Endothelial cell of umbilical vein (primary cell): Measurements from ENCODE around the gene MAP3K12. TPM values are rescaled to one million over a fixed set of nuclear protein-coding genes. Genes with fewer than 3 reads are reported as not detected.

Experiments used
- BruUV-seq: library from RNA; stranded (reverse); fragments of 400-500 nt; replicated peaks from 2 replicates; lab custom pipeline; 2021; lab: Mats Ljungman, UMichigan
- CTCF ChIA-PET: fragments of 300-600, 350-600 bp; sonication (Branson Sonifier 250); formaldehyde crosslinking; loops from one replicate; lab custom pipeline; 2021; ENCODE audit warnings: antibody characterized with exemption, inconsistent platforms; lab: Charles Lee
- POLR2A ChIA-PET: fragments of 300-600, 350-600 bp; sonication (Branson Sonifier 250); formaldehyde crosslinking; loops from one replicate; lab custom pipeline; 2021; ENCODE audit warnings: antibody characterized with exemption, inconsistent platforms; lab: Charles Lee
- DNase-seq: peaks from one replicate; pipeline ENCODE4 v3.0.0-alpha.2; 2011; ENCODE audit warnings: low read depth, low spot score
- FAIRE-seq: peaks from 2 replicates; lab custom pipeline; 2011; peaks lifted over from hg19 to GRCh38; lab: Jason Lieb, UNC
- H2AFZ ChIP-seq: 2 replicates; pipeline ENCODE4 v1.6.0; 2012; ENCODE audit warnings: low read depth, low read length, control low read depth, inconsistent platforms
- H3K27ac ChIP-seq: 2 replicates; pipeline ENCODE4 v1.5.1; 2011; ENCODE audit warnings: low read depth, mild to moderate bottlenecking, control low read depth, low read length, moderate library complexity; ENCODE audit not compliant: insufficient read depth
- H3K27me3 ChIP-seq, 2 experiments: 2 replicates each; pipeline versions ENCODE4 v1.6.0 to v1.6.1; 2011; ENCODE audit warnings: low read length in 2 of 2, mixed read lengths in 1 of 2; ENCODE audit not compliant: control insufficient read depth in 2 of 2, insufficient read depth in 2 of 2
- H3K36me3 ChIP-seq, 2 experiments: 2 replicates in 1 of 2; 3 replicates in 1 of 2; pipeline ENCODE4 v1.5.1; 2011; ENCODE audit warnings: low read length in 2 of 2, mild to moderate bottlenecking in 1 of 2, moderate library complexity in 1 of 2; ENCODE audit not compliant: control insufficient read depth in 2 of 2, insufficient read depth in 2 of 2; ENCODE audit errors: extremely low read depth in 1 of 2
- H3K4me1 ChIP-seq: 3 replicates; pipeline ENCODE4 v1.5.1; 2011; ENCODE audit warnings: mild to moderate bottlenecking, low read length; ENCODE audit not compliant: control insufficient read depth, insufficient read depth; ENCODE audit errors: extremely low read depth
- H3K4me2 ChIP-seq: 2 replicates; pipeline ENCODE4 v1.6.1; 2011; ENCODE audit warnings: low read length, control low read depth, mixed read lengths; ENCODE audit not compliant: insufficient read depth
- H3K4me3 ChIP-seq, 3 experiments: fragments of 200-600 bp in 1 of 3; sonication (generic), shearing (Covaris generic) in 1 of 3; replicated peaks in 1 of 3; 2 replicates each; pipeline ENCODE4 v1.5.1; 2011 to 2016; ENCODE audit warnings: control low read depth in 3 of 3, low read length in 3 of 3, mild to moderate bottlenecking in 2 of 3, inconsistent platforms in 1 of 3, low read depth in 1 of 3, moderate library complexity in 1 of 3; ENCODE audit not compliant: insufficient read depth in 1 of 3
- H3K79me2 ChIP-seq: 2 replicates; pipeline ENCODE4 v1.6.0; 2012; ENCODE audit warnings: low read length, inconsistent platforms; ENCODE audit not compliant: control insufficient read depth, insufficient read depth
- H3K9ac ChIP-seq: replicated peaks from 2 replicates; pipeline ENCODE3; 2011; ENCODE audit warnings: low read length, control low read depth; ENCODE audit not compliant: insufficient read depth; ENCODE audit errors: extremely low read depth
- H3K9me1 ChIP-seq: replicated peaks from 3 replicates; pipeline ENCODE4 v1.6.0; 2011; ENCODE audit warnings: mild to moderate bottlenecking, low read length; ENCODE audit not compliant: control insufficient read depth, insufficient read depth; ENCODE audit errors: extremely low read depth
- H3K9me3 ChIP-seq: replicated peaks from 2 replicates; pipeline ENCODE4 v1.5.1; 2012; ENCODE audit warnings: low read length, inconsistent platforms; ENCODE audit not compliant: control insufficient read depth, insufficient read depth
- H4K20me1 ChIP-seq: replicated peaks from 2 replicates; pipeline ENCODE3; 2011; ENCODE audit warnings: mild to moderate bottlenecking, low read length; ENCODE audit not compliant: control insufficient read depth, insufficient read depth; ENCODE audit errors: extremely low read depth
- CTCF ChIP-seq, 2 donors: IDR thresholded peaks; 1 replicate in 1 of 2; 2 replicates in 1 of 2; pipeline ENCODE4 v1.5.1; 2011; ENCODE audit warnings: low read length in 2 of 2, mild to moderate bottlenecking in 2 of 2, moderate library complexity in 2 of 2, control low read depth in 1 of 2, inconsistent platforms in 1 of 2, low read depth in 1 of 2; ENCODE audit not compliant: insufficient read depth in 1 of 2; ENCODE audit errors: extremely low read depth in 1 of 2
- EZH2 ChIP-seq: IDR thresholded peaks from 2 replicates; pipeline ENCODE4 v1.6.1; 2012; ENCODE audit warnings: borderline replicate concordance, low read depth, mild to moderate bottlenecking, moderate library complexity, low read length, inconsistent platforms; ENCODE audit not compliant: severe bottlenecking
- FOS ChIP-seq: IDR thresholded peaks from 2 replicates; pipeline ENCODE4 v1.6.1; 2011; ENCODE audit warnings: mild to moderate bottlenecking, low read length, moderate library complexity, borderline replicate concordance; ENCODE audit not compliant: insufficient read depth
- GATA2 ChIP-seq: IDR thresholded peaks from 2 replicates; pipeline ENCODE4 v1.7.0; 2011; ENCODE audit warnings: low read depth, mild to moderate bottlenecking, moderate library complexity, mixed read lengths, low read length; ENCODE audit not compliant: insufficient read length, insufficient read depth
- MAX ChIP-seq: IDR thresholded peaks from 2 replicates; pipeline ENCODE4 v1.6.1; 2011; ENCODE audit not compliant: insufficient read depth, insufficient read length
- MYC ChIP-seq: IDR thresholded peaks from one replicate; pipeline ENCODE4 v1.6.1; 2011; ENCODE audit warnings: mild to moderate bottlenecking, low read depth, low read length
- POLR2A ChIP-seq: IDR thresholded peaks from 2 replicates; pipeline ENCODE4 v1.6.1; 2012; ENCODE audit warnings: low read depth, mild to moderate bottlenecking, control low read depth, low read length
- dilution Hi-C: fragments of 300-500 bp; cut with MboI; formaldehyde crosslinking; loops from one replicate; pipeline ENCODE4 v1.15.0; 2019; ENCODE audit warnings: low sequenced_read_pairs; ENCODE audit not compliant: extremely low pct_ligation_motif_present
- intact Hi-C: fragments of 100-400 bp; cut with micrococcal nuclease; formaldehyde crosslinking; loops from one replicate; pipeline ENCODE4 v1.10.0; 2022
- polyA plus RNA-seq, 4 experiments: library from polyadenylated mRNA; depleted of rRNA in 3 of 4; stranded (reverse) in 3 of 4; unstranded in 1 of 4; fragments of >200 nt; gene quantifications; 2 replicates each; pipeline versions ENCODE4 v1.2.1 to v1.2.3, GENCODE V29; 2011 to 2012; ENCODE audit warnings: missing spikeins in 1 of 4
- total RNA-seq: library from RNA; stranded (reverse); gene quantifications from 2 replicates; pipeline ENCODE4 v1.2.3, GENCODE V29; 2021

MAP3K12 gene
- total and polyA plus RNA-seq, 2 donors (not counting 3 experiments of a cell fraction or from before 2014, with no cell fraction given): 29.3 to 66.2 TPM

GRCh38 chr12:53484686-53485575 is 14.3 kb downstream of the MAP3K12 start:
- Histone ChIP-seq H3K79me2 (no peaks in the 10 kb centered on the region), H3K4me3 (no peak overlapping the region), H3K4me2 (no peak overlapping the region), H3K9ac (no peak overlapping the region), H4K20me1 (no peaks in the 10 kb centered on the region), H3K4me1 (no peaks in the 10 kb centered on the region), H3K9me1 (no peaks in the 10 kb centered on the region), H3K9me3 (no peaks in the 10 kb centered on the region), H3K27ac (no peak overlapping the region), H2AFZ (no peak overlapping the region), H3K27me3 (no peaks in the 10 kb centered on the region), H3K36me3 (peaks cover 12 to 55% of the 10 kb centered on the region in 2 experiments)
- intact Hi-C loops: no loop called here
- BruUV-seq: TSS peak; percentile 2
- dilution Hi-C loops: no loop called here
- ChIA-PET CTCF (no interaction called here), POLR2A (no interaction called here)
- TF ChIP-seq POLR2A (peak; percentile 41), MYC (no peak), EZH2 (no peak), GATA2 (no peak), FOS (no peak)
- FAIRE-seq: peak; percentile 60
- DNase-seq: no peak

GRCh38 chr12:53483979-53484377 is 15.3 kb downstream of the MAP3K12 start:
- intact Hi-C loops: loop anchor here (2.0 kb wide), 1 partner anchor 25 kb away; no protein-coding TSS in a partner anchor
- FAIRE-seq (no peak), DNase-seq (no peak)
- no peak overlapping the region for H3K4me2 ChIP-seq
- TF ChIP-seq MAX: no peak
- TF ChIP-seq MYC: no peak
- no peak for TF ChIP-seq FOS
- no peak for TF ChIP-seq CTCF (IDR thresholded peaks at IDR 0.05; ENCODE audit: extremely low read depth in 1 of 2, insufficient read depth in 1 of 2, low read depth in 1 of 2, low read length in 2 of 2)
- no peaks in the 10 kb centered on the region for H3K9me1 ChIP-seq
- peaks cover 22 to 62% of the 10 kb centered on the region in 2 experiments for H3K36me3 ChIP-seq
- POLR2A ChIA-PET: no interaction called here
- H3K9ac ChIP-seq: no peak overlapping the region
- H3K27ac ChIP-seq: no peak overlapping the region
- no TSS peak for BruUV-seq
- H2AFZ ChIP-seq: no peak overlapping the region
- no peaks in the 10 kb centered on the region for H3K79me2 ChIP-seq
- dilution Hi-C loops: no loop called here
- H3K9me3 ChIP-seq: no peaks in the 10 kb centered on the region
- H3K4me3 ChIP-seq: no peak overlapping the region
- no peaks in the 10 kb centered on the region for H4K20me1 ChIP-seq
- H3K27me3 ChIP-seq: no peaks in the 10 kb centered on the region
- no peaks in the 10 kb centered on the region for H3K4me1 ChIP-seq
- CTCF ChIA-PET: interaction anchor here (0.8 to 3.6 kb wide), 2 partner anchors 8 to 25 kb away, joined by 3 to 32 read pairs; no protein-coding TSS in a partner anchor
